HFFc6 (cell line): ENCODE data around the gene MGP. TPM values are rescaled to one million over a fixed set of nuclear protein-coding genes. Genes with fewer than 3 reads are reported as not detected.

Experiments
- DNase-seq: peaks from one replicate; pipeline ENCODE4 v3.0.0-alpha.2; 2018
- H3K27ac Mint-ChIP-seq: 2 replicates; pipeline ENCODE4 v1.8.0; 2020; ENCODE audit warnings: mild to moderate bottlenecking, mixed read lengths
- H3K27me3 Mint-ChIP-seq: 2 replicates; pipeline ENCODE4 v1.8.0; 2021; ENCODE audit warnings: mild to moderate bottlenecking, moderate library complexity, mixed read lengths; ENCODE audit not compliant: insufficient read depth
- H3K36me3 Mint-ChIP-seq: 2 replicates; pipeline ENCODE4 v1.8.0; 2021; ENCODE audit warnings: low read depth, mixed read lengths
- H3K4me1 Mint-ChIP-seq: 2 replicates; pipeline ENCODE4 v1.8.0; 2020; ENCODE audit warnings: low read depth, mixed read lengths
- H3K4me3 Mint-ChIP-seq: 2 replicates; pipeline ENCODE4 v1.8.0; 2020; ENCODE audit warnings: mild to moderate bottlenecking, moderate library complexity, mixed read lengths
- H3K9me3 Mint-ChIP-seq: 2 replicates; pipeline ENCODE4 v1.8.0; 2020; ENCODE audit warnings: mild to moderate bottlenecking, mixed read lengths
- CTCF ChIP-seq: fragments of 200-600 bp; sonication (generic); IDR thresholded peaks from 2 replicates; pipeline ENCODE4 v1.5.0; 2021; ENCODE audit warnings: antibody characterized with exemption, mild to moderate bottlenecking
- total RNA-seq, 6 experiments: library from RNA; stranded (reverse); fragmentation: NEBNext Ultra II Directional; extraction: Animal tissue kit (Norgen Biotek cat#: 25700); gene quantifications; 2 replicates in 1 of 6; 3 replicates in 5 of 6; pipeline ENCODE4 v1.2.3, GENCODE V29; 2021

The MGP gene
- total RNA-seq, 6 experiments from 2014 or later = 0.46 to 0.60 TPM; not detected in 4

- Mint-ChIP-seq H3K36me3 (no peaks in the 10 kb centered on the region), H3K9me3 (no peaks in the 10 kb centered on the region), H3K4me3 (no peak overlapping the region), H3K27ac (no peak overlapping the region), H3K27me3 (peaks cover 5% of the 10 kb centered on the region), H3K4me1 (peaks cover 8% of the 10 kb centered on the region; the same call in 1 of the 2 replicates)
- no peak for DNase-seq
- TF ChIP-seq CTCF = no peak
Measured at GRCh38 chr12:14910090-14910915, 24.6 kb upstream of the MGP start.

- no peak for TF ChIP-seq CTCF
- no peaks in the 10 kb centered on the region for H3K36me3 Mint-ChIP-seq
- H3K9me3 Mint-ChIP-seq = no peaks in the 10 kb centered on the region
- H3K27me3 Mint-ChIP-seq = no peaks in the 10 kb centered on the region; the same call in 1 of the 2 replicates
- H3K27ac Mint-ChIP-seq = no peak overlapping the region
- no peak overlapping the region for H3K4me3 Mint-ChIP-seq
- H3K4me1 Mint-ChIP-seq = peaks cover 8% of the 10 kb centered on the region; the same call in 1 of the 2 replicates
- DNase-seq = no peak
Measured at GRCh38 chr12:14907953-14908352, 22.3 kb upstream of the MGP start.

- DNase-seq = no peak
- Mint-ChIP-seq H3K27me3 (no peaks in the 10 kb centered on the region; the same call in 1 of the 2 replicates), H3K9me3 (no peaks in the 10 kb centered on the region), H3K4me1 (peaks cover 8% of the 10 kb centered on the region; the same call in 1 of the 2 replicates), H3K36me3 (no peaks in the 10 kb centered on the region), H3K4me3 (no peak overlapping the region), H3K27ac (no peak overlapping the region)
- no peak for TF ChIP-seq CTCF
Measured at GRCh38 chr12:14906114-14906513, 20.5 kb upstream of the MGP start.

GRCh38 chr12:14905269-14906004 lies 19.8 kb upstream of the MGP start:
- H3K27ac Mint-ChIP-seq = no peak overlapping the region
- no peak for DNase-seq
- TF ChIP-seq CTCF = no peak

GRCh38 chr12:14904854-14905253 lies 19.2 kb upstream of the MGP start:
- Mint-ChIP-seq H3K36me3 (no peaks in the 10 kb centered on the region), H3K9me3 (no peaks in the 10 kb centered on the region), H3K27me3 (no peaks in the 10 kb centered on the region; the same call in 1 of the 2 replicates), H3K27ac (no peak overlapping the region), H3K4me1 (no peaks in the 10 kb centered on the region; the same call in 1 of the 2 replicates), H3K4me3 (no peak overlapping the region)
- no peak for DNase-seq
- no peak for TF ChIP-seq CTCF

More at GRCh38 chr12:14905269-14906004, 19.8 kb upstream of the MGP start:
- Mint-ChIP-seq H3K9me3 (no peaks in the 10 kb centered on the region), H3K4me3 (no peak overlapping the region), H3K36me3 (no peaks in the 10 kb centered on the region), H3K4me1 (peaks cover 4% of the 10 kb centered on the region; the same call in 1 of the 2 replicates), H3K27me3 (no peaks in the 10 kb centered on the region; the same call in 1 of the 2 replicates)
